Heart left ventricle (tissue), 13 donors: ENCODE data around the gene NANOGP8.

Experiments
- POLR2A ChIP-seq, 2 donors: fragments of 450-650 bp; IDR thresholded peaks; one replicate each; pipeline ENCODE4 v1.6.1; 2017; ENCODE audit warnings: antibody characterized with exemption in 2 of 2, mild to moderate bottlenecking in 2 of 2, moderate library complexity in 2 of 2
- TF ChIP-seq, protein P1 (sequence below), 12 donors: fragments of 200-600 bp; sonication (generic) in 4 of 12; IDR thresholded peaks; one replicate each; pipeline versions ENCODE4 v1.5.0 to v1.8.0; 2018 to 2022; ENCODE audit warnings: antibody characterized with exemption in 12 of 12, mild to moderate bottlenecking in 5 of 12
- donor health status: ischemic (EF 13 %, LVEDD 7.1; RV severe dilation, severe dysfunction).
- donor health status: DM: no; HTN: yes; CAD: no.
- donor health status: DM: no; HTN: no; CAD: no.
- donor health status: ischemic (EF 25% LVEDD 6.9; RV normal size, moderate dysfunction).
- donor health status: ischemic (EF 25% LVEDD 5.7; RV mildly dilated, moderate dysfunction).
- donor health status: ischemic (EF 35%, LVEDD 5.7; RV mildly dilated, moderate dysfunction).
- donor health status: nonischemic (EF 11% LVEDD 7.7; RV severe dilation, severe dysfunction).
- donor health status: DM: yes; HTN: yes; CAD: no.
- donor health status: PGD.
- donor health status: ischemic (EF 29% LVEDD 5.4; RV normal size, mild dysfunction).
- donor health status: nonischemic (EF 23%, LVEDD 6.1; RV moderate dilation, normal function).

DNA sequence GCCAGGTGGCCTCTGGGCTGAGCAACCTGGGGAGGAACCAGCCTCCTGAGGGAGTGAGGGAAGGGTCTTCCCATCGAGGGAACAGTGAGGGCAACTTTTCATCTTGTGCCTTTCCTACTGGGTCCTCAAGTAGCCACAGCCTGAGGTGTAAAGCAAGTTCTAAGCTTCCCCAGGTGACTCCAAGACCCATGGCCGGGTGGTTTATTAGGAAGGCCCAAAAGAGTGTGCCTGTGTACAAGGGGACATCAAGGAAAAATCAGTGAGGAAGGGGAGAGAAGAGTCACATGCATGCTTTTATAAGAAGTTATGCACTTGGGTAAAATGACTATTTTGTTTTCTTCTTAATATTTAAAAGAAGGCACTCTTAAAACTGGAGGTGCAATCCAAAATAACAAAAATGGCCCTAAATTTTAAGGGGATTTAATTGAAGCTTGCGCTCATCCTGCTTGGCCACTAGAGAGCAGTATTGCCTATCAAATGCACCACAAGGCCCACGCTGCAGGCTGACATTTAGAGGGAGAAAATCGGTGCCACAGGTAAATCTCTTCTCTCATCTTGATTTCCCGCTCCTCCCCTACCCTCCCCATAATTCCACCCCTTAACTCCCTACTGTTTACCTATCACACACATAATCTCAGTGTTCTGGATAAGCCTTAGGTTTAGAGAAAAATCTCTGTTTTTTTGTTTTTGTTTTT, 6.7 kb downstream of the NANOGP8 start:
- TF ChIP-seq, protein P1, sequence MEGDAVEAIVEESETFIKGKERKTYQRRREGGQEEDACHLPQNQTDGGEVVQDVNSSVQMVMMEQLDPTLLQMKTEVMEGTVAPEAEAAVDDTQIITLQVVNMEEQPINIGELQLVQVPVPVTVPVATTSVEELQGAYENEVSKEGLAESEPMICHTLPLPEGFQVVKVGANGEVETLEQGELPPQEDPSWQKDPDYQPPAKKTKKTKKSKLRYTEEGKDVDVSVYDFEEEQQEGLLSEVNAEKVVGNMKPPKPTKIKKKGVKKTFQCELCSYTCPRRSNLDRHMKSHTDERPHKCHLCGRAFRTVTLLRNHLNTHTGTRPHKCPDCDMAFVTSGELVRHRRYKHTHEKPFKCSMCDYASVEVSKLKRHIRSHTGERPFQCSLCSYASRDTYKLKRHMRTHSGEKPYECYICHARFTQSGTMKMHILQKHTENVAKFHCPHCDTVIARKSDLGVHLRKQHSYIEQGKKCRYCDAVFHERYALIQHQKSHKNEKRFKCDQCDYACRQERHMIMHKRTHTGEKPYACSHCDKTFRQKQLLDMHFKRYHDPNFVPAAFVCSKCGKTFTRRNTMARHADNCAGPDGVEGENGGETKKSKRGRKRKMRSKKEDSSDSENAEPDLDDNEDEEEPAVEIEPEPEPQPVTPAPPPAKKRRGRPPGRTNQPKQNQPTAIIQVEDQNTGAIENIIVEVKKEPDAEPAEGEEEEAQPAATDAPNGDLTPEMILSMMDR (IDR thresholded peaks at IDR 0.05), result peak; percentile 53 to 80 (median 71)
- TF ChIP-seq POLR2A (IDR thresholded peaks at IDR 0.05), result no peak
